Pons (tissue), 1 donor: Measurements from ENCODE around the gene EML6.

Experiments
- DNase-seq: peaks from one replicate; pipeline ENCODE4 v3.0.0-alpha.2; 2016; ENCODE audit warnings: low spot score

The EML6 gene

GRCh38 chr2:54945391-54946219, 222.1 kb downstream of the EML6 start:
- DNase-seq: peak; percentile 71

GRCh38 chr2:54946220-54946805, 222.9 kb downstream of the EML6 start:
- no peak for DNase-seq

GRCh38 chr2:54947136-54947535, 223.7 kb downstream of the EML6 start:
- no peak for DNase-seq

- DNase-seq: peak; percentile 65
Observed at GRCh38 chr2:54947646-54948045, 224.2 kb downstream of the EML6 start.

- no peak for DNase-seq
Observed at GRCh38 chr2:54948120-54948519, 224.7 kb downstream of the EML6 start.

- no peak for DNase-seq
Observed at GRCh38 chr2:54949431-54949830, 226.0 kb downstream of the EML6 start.

GRCh38 chr2:54950811-54951210, 227.3 kb downstream of the EML6 start:
- no peak for DNase-seq

GRCh38 chr2:54952425-54952824, 229.0 kb downstream of the EML6 start:
- no peak for DNase-seq

- DNase-seq: no peak
Observed at GRCh38 chr2:54952978-54953456, 229.6 kb downstream of the EML6 start.

GRCh38 chr2:54954158-54954557, 230.7 kb downstream of the EML6 start:
- no peak for DNase-seq

- DNase-seq: no peak
Observed at GRCh38 chr2:54954705-54955357, 231.4 kb downstream of the EML6 start.

GRCh38 chr2:54955358-54956110, 232.1 kb downstream of the EML6 start:
- DNase-seq: no peak

GRCh38 chr2:54956111-54956627, 232.7 kb downstream of the EML6 start:
- DNase-seq: no peak

- DNase-seq: no peak
Observed at GRCh38 chr2:54957321-54957999, 234.0 kb downstream of the EML6 start.

- DNase-seq: peak; percentile 58
Observed at GRCh38 chr2:54958717-54959371, 235.4 kb downstream of the EML6 start.

GRCh38 chr2:54960164-54960563, 236.7 kb downstream of the EML6 start:
- DNase-seq: no peak

GRCh38 chr2:54962511-54962910, 239.0 kb downstream of the EML6 start:
- DNase-seq: no peak

GRCh38 chr2:54962935-54963440, 239.5 kb downstream of the EML6 start:
- no peak for DNase-seq

- no peak for DNase-seq
Observed at GRCh38 chr2:54963476-54963875, 240.0 kb downstream of the EML6 start.

- DNase-seq: no peak
Observed at GRCh38 chr2:54964271-54964670, 240.8 kb downstream of the EML6 start.

- DNase-seq: no peak
Observed at GRCh38 chr2:54964816-54965215, 241.4 kb downstream of the EML6 start.
